SK-N-SH treated with all-trans-retinoic acid at 6 μM for 48 hours (cell line): ENCODE measurements around the gene PLA2G2F.
"Not testable (repeated sequence)": the region's sequence is repeated elsewhere in the genome, so short reads cannot be mapped to it uniquely, and the experiment has no call there.

Source experiments
- ATAC-seq: fragments of 200-7000 bp; cut with Tn5 transposase; 3 replicates; pipeline ENCODE4 v1.9.1; 2020; ENCODE audit warnings: mild to moderate bottlenecking, moderate library complexity
- ARNTL ChIP-seq: fragments of 450-650 bp; formaldehyde crosslinking; IDR thresholded peaks from 2 replicates; pipeline ENCODE4 v1.5.0; 2020; ENCODE audit warnings: low read depth, mild to moderate bottlenecking, moderate library complexity, borderline replicate concordance
- BACH2 ChIP-seq: fragments of 250-450 bp; sonication (Bioruptor Pico); IDR thresholded peaks from 2 replicates; pipeline ENCODE4 v1.9.0; 2021; ENCODE audit warnings: mild to moderate bottlenecking, borderline replicate concordance
- CSRNP3 ChIP-seq: fragments of 250-450 bp; sonication (Bioruptor Pico); IDR thresholded peaks from 2 replicates; pipeline ENCODE4 v1.5.1; 2021; ENCODE audit warnings: mild to moderate bottlenecking, moderate library complexity
- ISL1 ChIP-seq: fragments of 250-450 bp; sonication (Bioruptor Pico); IDR thresholded peaks from 2 replicates; pipeline ENCODE4 v2.1.2; 2022; ENCODE audit warnings: mild to moderate bottlenecking, moderate library complexity
- OSR1 ChIP-seq: fragments of 250-450 bp; sonication (Bioruptor Pico); IDR thresholded peaks from 2 replicates; pipeline ENCODE4 v1.8.0; 2022; ENCODE audit warnings: moderate library complexity, mild to moderate bottlenecking, inconsistent platforms
- PATZ1 ChIP-seq: fragments of 250-450 bp; sonication (Bioruptor Pico); IDR thresholded peaks from 2 replicates; pipeline ENCODE4 v1.8.0; 2020; ENCODE audit warnings: mild to moderate bottlenecking, moderate library complexity, borderline replicate concordance
- POU6F1 ChIP-seq: fragments of 250-450 bp; sonication (Bioruptor Pico); IDR thresholded peaks from 2 replicates; pipeline ENCODE4 v1.8.0; 2021; ENCODE audit warnings: low read depth, mild to moderate bottlenecking, moderate library complexity, borderline replicate concordance
- PPARA ChIP-seq: fragments of 250-450 bp; sonication (Bioruptor Pico); IDR thresholded peaks from 2 replicates; pipeline ENCODE4 v1.5.0; 2020; ENCODE audit warnings: mild to moderate bottlenecking, borderline replicate concordance
- TCF4 ChIP-seq: fragments of 250-450 bp; sonication (Bioruptor Pico); IDR thresholded peaks from 2 replicates; pipeline ENCODE4 v1.8.0; 2021; ENCODE audit warnings: mild to moderate bottlenecking, moderate library complexity, borderline replicate concordance
- TOX ChIP-seq: fragments of 250-450 bp; sonication (Bioruptor Pico); IDR thresholded peaks from 2 replicates; pipeline ENCODE4 v1.8.0; 2021; ENCODE audit warnings: mild to moderate bottlenecking, moderate library complexity, borderline replicate concordance
- ZFP3 ChIP-seq: fragments of 250-450 bp; sonication (Bioruptor Pico); IDR thresholded peaks from 2 replicates; pipeline ENCODE4 v1.5.0; 2020; ENCODE audit warnings: mild to moderate bottlenecking, moderate library complexity
- ZNF70 ChIP-seq: fragments of 450-650 bp; formaldehyde crosslinking; IDR thresholded peaks from 2 replicates; pipeline ENCODE4 v1.5.0; 2020; ENCODE audit warnings: mild to moderate bottlenecking, moderate library complexity

PLA2G2F gene

DNA sequence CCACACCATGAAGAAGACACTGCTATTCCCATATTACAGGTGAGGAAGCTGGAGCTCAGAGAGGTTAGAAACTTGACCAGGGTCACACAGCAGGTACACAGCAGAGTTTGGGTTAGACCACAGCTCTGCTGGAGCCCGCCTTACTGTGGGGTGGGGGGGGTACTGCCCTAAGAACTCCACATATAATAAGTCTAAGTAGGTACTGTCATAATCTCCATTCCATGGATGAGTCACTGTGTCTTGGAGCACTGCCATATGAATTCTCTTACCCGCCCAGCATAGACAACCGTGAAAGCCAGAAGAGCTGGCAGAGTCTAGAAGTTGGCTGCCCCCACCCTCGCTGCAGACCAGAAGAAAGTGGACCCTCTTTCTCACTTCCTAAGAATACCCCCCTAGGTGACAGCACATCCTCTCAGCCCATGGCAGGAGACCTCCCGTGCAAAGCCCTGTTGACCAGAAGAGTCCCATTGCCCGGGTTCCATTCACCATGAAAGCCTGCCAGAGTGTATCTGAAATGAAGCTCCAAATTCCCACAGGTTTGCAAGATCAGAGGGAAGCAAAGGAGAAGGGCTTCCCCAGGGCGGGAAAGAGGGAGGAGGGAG lies 14.6 kb upstream of the PLA2G2F start (continued):
- TF ChIP-seq CSRNP3 (CRISPR knock-in tag), result no peak
- no peak for TF ChIP-seq ZNF70 (CRISPR knock-in tag)

DNA sequence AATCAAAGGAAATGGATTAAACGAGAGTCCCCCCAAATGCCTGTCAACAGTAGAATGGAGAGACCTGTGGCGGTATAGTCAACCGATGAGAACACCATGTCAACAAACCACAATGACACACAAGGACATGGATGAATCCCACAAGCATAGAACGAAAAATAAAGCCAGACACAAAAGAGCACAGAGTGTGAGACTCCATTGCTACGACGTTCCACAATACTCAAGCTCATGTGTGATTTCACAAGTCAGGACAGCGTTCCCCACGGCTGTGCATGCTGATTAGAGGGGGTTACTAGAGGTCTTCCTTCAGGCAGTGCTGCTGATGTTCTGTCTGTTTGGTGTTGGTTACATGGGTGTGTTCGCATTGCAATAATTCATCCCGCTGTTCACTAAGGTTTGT lies 14.0 kb upstream of the PLA2G2F start:
- no peak for ATAC-seq
- TF ChIP-seq OSR1, result no peak

DNA sequence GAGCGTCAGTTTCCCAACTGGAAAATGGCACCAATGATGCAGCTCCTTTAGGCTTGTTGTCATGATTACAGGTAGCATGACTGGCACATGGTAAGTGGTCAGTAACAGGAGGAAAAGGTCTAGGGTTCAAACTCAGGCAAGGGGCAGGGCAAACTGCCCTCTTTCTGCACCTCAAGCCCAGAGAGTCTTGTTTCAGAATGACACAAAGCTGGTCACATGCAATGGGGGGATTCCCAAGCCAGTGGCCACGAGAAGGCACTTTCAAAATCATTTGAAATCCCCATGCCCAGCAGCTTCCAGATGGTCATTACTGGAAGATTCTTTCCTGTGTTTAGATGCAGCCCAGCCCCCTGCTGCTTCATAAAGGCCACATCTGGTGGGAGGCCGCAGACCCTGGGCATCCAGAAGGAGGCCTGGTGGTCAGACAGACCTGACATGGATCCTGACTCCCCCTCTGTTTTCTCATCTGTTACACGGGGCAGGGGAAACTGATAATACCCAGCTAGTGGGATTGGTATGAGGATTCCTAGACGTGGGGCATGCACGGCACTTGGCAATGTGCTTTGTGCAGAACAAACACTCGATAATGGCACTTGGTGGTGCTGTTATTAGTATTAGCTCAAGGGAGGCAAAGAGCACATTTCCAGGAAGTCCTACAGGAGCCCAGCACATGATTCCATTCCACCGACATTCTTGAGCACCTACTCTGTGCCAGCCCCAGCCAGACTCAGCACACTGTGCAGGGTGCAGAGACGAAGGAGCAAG lies 12.9 kb upstream of the PLA2G2F start:
- ATAC-seq, result no peak
- TF ChIP-seq ZFP3 (CRISPR knock-in tag) (no peak), TCF4 (CRISPR knock-in tag) (no peak), BACH2 (CRISPR knock-in tag) (no peak)

- no peak for ATAC-seq
- TF ChIP-seq PATZ1 (CRISPR knock-in tag) (no peak), ZFP3 (CRISPR knock-in tag) (no peak), ISL1 (CRISPR knock-in tag) (no peak)
- TF ChIP-seq, all 23 proteins: peak for 0
These were observed 12.2 kb upstream of the PLA2G2F start for GRCh38 chr1:20126806-20127440.

DNA sequence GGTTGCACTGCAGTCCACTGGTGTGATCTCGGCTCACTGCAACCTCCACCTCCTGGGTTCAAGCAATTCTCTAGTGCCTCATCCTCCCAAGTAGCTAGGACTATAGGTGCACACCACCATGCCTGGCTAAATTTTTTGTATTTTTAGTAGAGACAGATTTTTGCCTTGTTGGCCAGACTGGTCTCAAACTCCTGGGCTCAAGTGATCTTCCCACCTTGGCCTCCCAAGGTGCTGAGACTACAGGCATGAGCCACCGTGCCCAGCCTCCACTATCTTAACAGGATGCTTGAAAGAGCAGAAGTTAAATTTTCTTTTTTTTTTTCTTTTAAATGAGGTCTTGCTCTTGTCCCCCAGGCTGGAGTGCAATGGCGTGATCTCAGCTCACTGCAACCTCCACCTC lies 8.6 kb upstream of the PLA2G2F start:
- not testable (repeated sequence) for ATAC-seq

GRCh38 chr1:20134995-20135394 lies 4.1 kb upstream of the PLA2G2F start:
- no peak for ATAC-seq

GRCh38 chr1:20136249-20136648 lies 2.9 kb upstream of the PLA2G2F start:
- ATAC-seq, result no peak

More at GRCh38 chr1:20134995-20135394, 4.1 kb upstream of the PLA2G2F start:
- TF ChIP-seq PATZ1 (CRISPR knock-in tag), result no peak

More at GRCh38 chr1:20136249-20136648, 2.9 kb upstream of the PLA2G2F start:
- TF ChIP-seq POU6F1 (no peak), ARNTL (no peak), TOX (CRISPR knock-in tag) (no peak), PPARA (CRISPR knock-in tag) (no peak)
